CD8-positive, alpha-beta memory T cell (primary cell): ENCODE measurements around the gene ITPR3. TPM values are rescaled to one million over a fixed set of nuclear protein-coding genes. Genes with fewer than 3 reads are reported as not detected.

Experiments
- CTCF ChIA-PET: fragments of 350-600 bp; sonication (Branson Sonifier 250); formaldehyde crosslinking; loops from one replicate; lab custom pipeline; 2021; ENCODE audit warnings: antibody characterized with exemption; lab: Charles Lee
- POLR2A ChIA-PET: fragments of 350-600 bp; sonication (Branson Sonifier 250); formaldehyde crosslinking; loops from one replicate; lab custom pipeline; 2021; ENCODE audit warnings: antibody characterized with exemption; lab: Charles Lee
- DNase-seq, 5 donors: peaks; one replicate each; pipeline versions ENCODE4 v3.0.0 to v3.0.0-alpha.2; 2020 to 2022; ENCODE audit warnings: mixed read lengths in 1 of 5
- H3K27ac ChIP-seq: one replicate; pipeline ENCODE4 v1.7.0; 2013; ENCODE audit warnings: low read depth, mild to moderate bottlenecking, low read length, moderate library complexity
- H3K27me3 ChIP-seq: 2 replicates; pipeline ENCODE4 v1.7.0; 2013; ENCODE audit warnings: low read length, mild to moderate bottlenecking; ENCODE audit not compliant: insufficient read depth, poor library complexity, severe bottlenecking
- H3K36me3 ChIP-seq: 2 replicates; pipeline ENCODE4 v1.7.0; 2013; ENCODE audit warnings: mild to moderate bottlenecking, low read length, moderate library complexity; ENCODE audit not compliant: insufficient read depth
- H3K4me1 ChIP-seq: 2 replicates; pipeline ENCODE4 v1.7.0; 2013; ENCODE audit warnings: mild to moderate bottlenecking, low read length, moderate library complexity; ENCODE audit not compliant: insufficient read depth
- H3K4me3 ChIP-seq: 2 replicates; pipeline ENCODE4 v1.7.0; 2013; ENCODE audit warnings: mild to moderate bottlenecking, low read length
- H3K9me3 ChIP-seq: 2 replicates; pipeline ENCODE4 v1.7.0; 2013; ENCODE audit warnings: mild to moderate bottlenecking, low read length
- H3K27ac Mint-ChIP-seq, 8 donors: one replicate each; pipeline ENCODE4 v1.8.0; 2020 to 2021; ENCODE audit warnings: mixed read lengths in 8 of 8, mild to moderate bottlenecking in 6 of 8, inconsistent platforms in 3 of 8, moderate library complexity in 3 of 8
- H3K27me3 Mint-ChIP-seq, 2 donors: one replicate each; pipeline ENCODE4 v1.8.0; 2020 to 2021; ENCODE audit warnings: mixed read lengths in 2 of 2, mild to moderate bottlenecking in 1 of 2, moderate library complexity in 1 of 2
- H3K36me3 Mint-ChIP-seq, 3 donors: one replicate each; pipeline ENCODE4 v1.8.0; 2020 to 2021; ENCODE audit warnings: mixed read lengths in 3 of 3, inconsistent platforms in 1 of 3, mild to moderate bottlenecking in 1 of 3
- H3K4me1 Mint-ChIP-seq, 3 donors: one replicate each; pipeline ENCODE4 v1.8.0; 2020 to 2021; ENCODE audit warnings: mixed read lengths in 3 of 3, inconsistent platforms in 1 of 3, mild to moderate bottlenecking in 1 of 3
- H3K4me3 Mint-ChIP-seq, 7 donors: one replicate each; pipeline ENCODE4 v1.8.0; 2020 to 2021; ENCODE audit warnings: mixed read lengths in 7 of 7, mild to moderate bottlenecking in 6 of 7, moderate library complexity in 4 of 7, inconsistent platforms in 2 of 7
- H3K9me3 Mint-ChIP-seq, 5 donors: one replicate each; pipeline ENCODE4 v1.8.0; 2020 to 2022; ENCODE audit warnings: mixed read lengths in 5 of 5, mild to moderate bottlenecking in 3 of 5, moderate library complexity in 2 of 5, inconsistent platforms in 1 of 5
- polyA plus RNA-seq: library from polyadenylated mRNA; unstranded; fragments of 300-500 nt; fragmentation: Illumina TruSeq; gene quantifications from one replicate; pipeline ENCODE4 v1.2.3, GENCODE V29; 2021
- total RNA-seq, 2 experiments: library from RNA; stranded (reverse); gene quantifications; one replicate each; pipeline ENCODE4 v1.2.3, GENCODE V29; 2021

The ITPR3 gene
- total and polyA plus RNA-seq, 3 experiments from 2014 or later = 7.9 to 43.3 (median 42.0) TPM

- Mint-ChIP-seq H3K4me1 (peaks cover 0 to 16% (median 10%) of the 10 kb centered on the region in 3 donors), H3K27me3 (no peaks in the 10 kb centered on the region), H3K27ac (no peak overlapping the region), H3K36me3 (peaks cover 6 to 93% (median 17%) of the 10 kb centered on the region in 3 donors), H3K4me3 (no peak overlapping the region), H3K9me3 (no peaks in the 10 kb centered on the region)
- no peak overlapping the region for H3K4me3 ChIP-seq
- ChIA-PET CTCF (no interaction called here), POLR2A (interaction anchor here (0.8 kb wide), 1 partner anchor 9 kb away, joined by 3 read pairs; no protein-coding TSS in a partner anchor)
- no peaks in the 10 kb centered on the region for H3K27me3 ChIP-seq
- H3K36me3 ChIP-seq = peaks cover 30% of the 10 kb centered on the region
- no peak overlapping the region for H3K27ac ChIP-seq
- no peak for DNase-seq
- H3K4me1 ChIP-seq = peaks cover 12% of the 10 kb centered on the region
- no peaks in the 10 kb centered on the region for H3K9me3 ChIP-seq
Observed at GRCh38 chr6:33678932-33679490, 57.9 kb downstream of the ITPR3 start.

GRCh38 chr6:33679761-33680160 lies 58.6 kb downstream of the ITPR3 start:
- Histone ChIP-seq H3K4me1 (peaks cover 12% of the 10 kb centered on the region), H3K27ac (no peak overlapping the region), H3K9me3 (no peaks in the 10 kb centered on the region), H3K36me3 (peaks cover 26% of the 10 kb centered on the region), H3K27me3 (no peaks in the 10 kb centered on the region), H3K4me3 (no peak overlapping the region)
- Mint-ChIP-seq H3K4me1 (peaks cover 0 to 16% (median 10%) of the 10 kb centered on the region in 3 donors), H3K9me3 (no peaks in the 10 kb centered on the region), H3K27ac (peak overlapping the region in 3 of 8 donors; percentile 57 to 70 (median 66)), H3K27me3 (no peaks in the 10 kb centered on the region), H3K4me3 (no peak overlapping the region), H3K36me3 (peaks cover 6 to 94% (median 15%) of the 10 kb centered on the region in 3 donors)
- POLR2A ChIA-PET = no interaction called here
- CTCF ChIA-PET = no interaction called here
- no peak for DNase-seq

GRCh38 chr6:33682341-33682740 lies 61.2 kb downstream of the ITPR3 start:
- Mint-ChIP-seq H3K4me1 (peaks cover 0 to 16% (median 13%) of the 10 kb centered on the region in 3 donors), H3K27me3 (no peaks in the 10 kb centered on the region), H3K27ac (peak overlapping the region in 5 of 8 donors; percentile 52 to 87 (median 73)), H3K4me3 (no peak overlapping the region), H3K36me3 (peaks cover 12 to 95% (median 21%) of the 10 kb centered on the region in 3 donors), H3K9me3 (no peaks in the 10 kb centered on the region)
- Histone ChIP-seq H3K4me3 (no peak overlapping the region), H3K9me3 (no peaks in the 10 kb centered on the region), H3K27ac (no peak overlapping the region), H3K4me1 (peaks cover 12% of the 10 kb centered on the region), H3K36me3 (peaks cover 39% of the 10 kb centered on the region), H3K27me3 (no peaks in the 10 kb centered on the region)
- DNase-seq = no peak
- ChIA-PET POLR2A (interaction anchor here (1.1 kb wide), 1 partner anchor 17 kb away, joined by 4 read pairs; no protein-coding TSS in a partner anchor), CTCF (no interaction called here)

DNA sequence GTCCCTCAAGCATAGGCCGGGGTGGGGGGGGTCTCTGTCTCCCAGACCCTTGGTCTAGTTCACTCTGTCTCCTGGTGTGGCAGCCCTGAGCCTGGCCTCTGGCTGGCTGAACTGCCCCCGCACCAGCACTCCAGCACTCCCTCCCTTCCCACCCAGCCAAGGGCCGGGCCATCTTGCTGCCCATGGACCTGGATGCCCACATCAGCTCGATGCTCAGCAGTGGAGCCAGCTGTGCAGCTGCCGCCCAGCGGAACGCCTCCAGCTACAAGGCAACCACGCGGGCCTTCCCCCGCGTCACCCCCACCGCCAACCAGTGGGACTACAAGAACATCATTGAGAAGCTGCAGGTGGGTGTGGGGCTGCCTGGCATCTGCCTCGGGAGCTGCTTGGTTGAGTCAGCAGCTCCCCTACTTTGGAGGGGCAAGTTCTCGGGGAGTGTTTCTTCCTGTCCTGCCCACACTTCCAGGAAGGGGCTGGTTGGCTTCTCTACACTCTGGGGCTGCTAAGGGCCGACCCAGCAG lies 62.0 kb downstream of the ITPR3 start:
- peaks cover 12% of the 10 kb centered on the region for H3K4me1 ChIP-seq
- H3K9me3 Mint-ChIP-seq = no peaks in the 10 kb centered on the region
- H3K4me3 Mint-ChIP-seq = peak overlapping the region in 1 of 7 donors; percentile 45
- DNase-seq = peak in 3 of 5 donors; percentile 17 to 25 (median 20)
- peak overlapping the region; percentile 31 for H3K27ac ChIP-seq
- peaks cover 39% of the 10 kb centered on the region for H3K36me3 ChIP-seq
- ChIA-PET POLR2A (interaction anchor here (0.5 kb wide), 1 partner anchor 65 kb away, joined by 3 read pairs; no protein-coding TSS in a partner anchor), CTCF (interaction anchor here (1.5 kb wide), 1 partner anchor 18 kb away, joined by 4 read pairs; no protein-coding TSS in a partner anchor)
- H3K27me3 ChIP-seq = no peaks in the 10 kb centered on the region
- peaks cover 0 to 13% (median 11%) of the 10 kb centered on the region in 3 donors for H3K4me1 Mint-ChIP-seq
- no peaks in the 10 kb centered on the region for H3K27me3 Mint-ChIP-seq
- H3K36me3 Mint-ChIP-seq = peaks cover 6 to 95% (median 15%) of the 10 kb centered on the region in 3 donors
- H3K27ac Mint-ChIP-seq = peak overlapping the region in 7 of 8 donors; percentile 66 to 90 (median 83)
- no peaks in the 10 kb centered on the region for H3K9me3 ChIP-seq
- no peak overlapping the region for H3K4me3 ChIP-seq

GRCh38 chr6:33683576-33684427 lies 62.7 kb downstream of the ITPR3 start:
- H3K36me3 Mint-ChIP-seq = peaks cover 6 to 95% (median 15%) of the 10 kb centered on the region in 3 donors

GRCh38 chr6:33684428-33684896 lies 63.3 kb downstream of the ITPR3 start:
- Mint-ChIP-seq H3K4me1 (peaks cover 0 to 13% (median 11%) of the 10 kb centered on the region in 3 donors), H3K36me3 (peaks cover 6 to 96% (median 18%) of the 10 kb centered on the region in 3 donors), H3K4me3 (peak overlapping the region in 1 of 7 donors; percentile 54), H3K27me3 (peaks cover 0 to 2% of the 10 kb centered on the region in 2 donors), H3K9me3 (peaks cover 0 to 1% (median 0%) of the 10 kb centered on the region in 5 donors), H3K27ac (peak overlapping the region in 3 of 8 donors; percentile 50 to 87 (median 73))
- peaks cover 33% of the 10 kb centered on the region for H3K36me3 ChIP-seq
- POLR2A ChIA-PET = no interaction called here
- no peak for DNase-seq
- H3K9me3 ChIP-seq = no peaks in the 10 kb centered on the region
- CTCF ChIA-PET = interaction anchor here (1.5 kb wide), 1 partner anchor 16 kb away, joined by 4 read pairs; no protein-coding TSS in a partner anchor
- no peak overlapping the region for H3K4me3 ChIP-seq
- peaks cover 12% of the 10 kb centered on the region for H3K4me1 ChIP-seq
- no peak overlapping the region for H3K27ac ChIP-seq
- H3K27me3 ChIP-seq = no peaks in the 10 kb centered on the region

More at GRCh38 chr6:33683576-33684427, 62.7 kb downstream of the ITPR3 start:
- Histone ChIP-seq H3K36me3 (peaks cover 37% of the 10 kb centered on the region), H3K9me3 (no peaks in the 10 kb centered on the region), H3K27me3 (no peaks in the 10 kb centered on the region), H3K4me1 (peaks cover 12% of the 10 kb centered on the region), H3K4me3 (no peak overlapping the region), H3K27ac (no peak overlapping the region)
- Mint-ChIP-seq H3K4me3 (peak overlapping the region in 2 of 7 donors; percentile 45 to 54), H3K27ac (peak overlapping the region in 7 of 8 donors; percentile 63 to 90 (median 75)), H3K27me3 (no peaks in the 10 kb centered on the region), H3K9me3 (no peaks in the 10 kb centered on the region), H3K4me1 (peaks cover 0 to 13% (median 11%) of the 10 kb centered on the region in 3 donors)
- CTCF ChIA-PET = interaction anchor here (1.5 kb wide), 1 partner anchor 17 kb away, joined by 4 read pairs; no protein-coding TSS in a partner anchor
- no peak for DNase-seq
- POLR2A ChIA-PET = interaction anchor here (0.5 kb wide), 1 partner anchor 66 kb away, joined by 3 read pairs; no protein-coding TSS in a partner anchor

- peaks cover 12% of the 10 kb centered on the region for H3K4me1 ChIP-seq
- no peak for DNase-seq
- peaks cover 0 to 1% (median 0%) of the 10 kb centered on the region in 5 donors for H3K9me3 Mint-ChIP-seq
- no peaks in the 10 kb centered on the region for H3K9me3 ChIP-seq
- no peak overlapping the region for H3K4me3 ChIP-seq
- ChIA-PET POLR2A (no interaction called here), CTCF (no interaction called here)
- no peak overlapping the region for H3K27ac ChIP-seq
- peaks cover 0 to 13% (median 11%) of the 10 kb centered on the region in 3 donors for H3K4me1 Mint-ChIP-seq
- peak overlapping the region in 1 of 8 donors; percentile 73 for H3K27ac Mint-ChIP-seq
- no peak overlapping the region for H3K4me3 Mint-ChIP-seq
- peaks cover 28% of the 10 kb centered on the region for H3K36me3 ChIP-seq
- H3K27me3 Mint-ChIP-seq = peaks cover 0 to 2% of the 10 kb centered on the region in 2 donors
- no peaks in the 10 kb centered on the region for H3K27me3 ChIP-seq
- peaks cover 6 to 96% (median 22%) of the 10 kb centered on the region in 3 donors for H3K36me3 Mint-ChIP-seq
Observed at GRCh38 chr6:33684983-33685382, 63.9 kb downstream of the ITPR3 start.
